Kidney (tissue), 14 donors: ENCODE measurements around the gene ARID5B. TPM values are rescaled to one million over a fixed set of nuclear protein-coding genes. Genes with fewer than 3 reads are reported as not detected.
"Not testable (repeated sequence)": the region's sequence is repeated elsewhere in the genome, so short reads cannot be mapped to it uniquely, and the experiment has no call there.

Experiments used
- DNase-seq, 5 donors: peaks; one replicate each; pipeline ENCODE4 v3.0.0-alpha.2; 2013 to 2020
- FAIRE-seq: peaks from 2 replicates; lab custom pipeline; 2012; peaks lifted over from hg19 to GRCh38; lab: Jason Lieb, UNC
- H3K27ac ChIP-seq, 2 donors: one replicate each; pipeline ENCODE4 v1.7.0; 2013; ENCODE audit warnings: low read depth in 2 of 2, low read length in 2 of 2, inconsistent platforms in 1 of 2
- H3K27me3 ChIP-seq: one replicate; pipeline ENCODE4 v1.7.1; 2013; ENCODE audit warnings: low read length, inconsistent platforms; ENCODE audit not compliant: control insufficient read depth, insufficient read depth
- H3K36me3 ChIP-seq, 3 donors: one replicate each; pipeline versions ENCODE4 v1.7.0 to v1.7.1; 2013; ENCODE audit warnings: low read length in 3 of 3, control low read depth in 1 of 3, inconsistent platforms in 1 of 3; ENCODE audit not compliant: insufficient read depth in 3 of 3, control insufficient read depth in 2 of 3
- H3K4me1 ChIP-seq, 3 donors: one replicate each; pipeline versions ENCODE4 v1.7.0 to v1.7.1; 2013; ENCODE audit warnings: low read length in 3 of 3, inconsistent platforms in 1 of 3, low read depth in 1 of 3; ENCODE audit not compliant: control insufficient read depth in 2 of 3, insufficient read depth in 2 of 3
- H3K4me3 ChIP-seq, 3 donors: one replicate each; pipeline versions ENCODE4 v1.7.0 to v1.8.1; 2013; ENCODE audit warnings: low read length in 3 of 3, control low read depth in 1 of 3, inconsistent platforms in 1 of 3
- H3K9ac ChIP-seq, 3 donors: one replicate each; pipeline versions ENCODE4 v1.7.0 to v1.7.1; 2013; ENCODE audit warnings: low read length in 3 of 3, control low read depth in 1 of 3, inconsistent platforms in 1 of 3
- H3K9me3 ChIP-seq, 3 donors: one replicate each; pipeline versions ENCODE4 v1.7.0 to v1.7.1; 2013; ENCODE audit warnings: low read length in 3 of 3, control low read depth in 1 of 3, inconsistent platforms in 1 of 3; ENCODE audit not compliant: control insufficient read depth in 2 of 3, insufficient read depth in 1 of 3
- intact Hi-C: fragments of 100-400 bp; cut with DNase I; formaldehyde crosslinking; loops from one replicate; pipeline ENCODE4 v1.11.1; 2022
- polyA plus RNA-seq: library from polyadenylated mRNA; stranded (reverse); fragments of 350-450 nt; fragmentation: Illumina TruSeq; extraction: RNeasy Lipid Tissue Mini Kit (QIAGEN cat#74804); gene quantifications from one replicate; pipeline ENCODE4 v1.2.3, GENCODE V29; 2014; ENCODE audit warnings: low read depth, low replicate concordance; ENCODE audit not compliant: insufficient read depth
- total RNA-seq: library from RNA; stranded (reverse); fragmentation: NEBNext Ultra II Directional; extraction: Animal tissue kit (Norgen Biotek cat#: 25700); gene quantifications from one replicate; pipeline ENCODE4 v1.2.1, GENCODE V29; 2021
- TF ChIP-seq, protein P1 (sequence below): IDR thresholded peaks from 3 replicates; pipeline ENCODE4 v1.5.1; 2012; ENCODE audit warnings: mild to moderate bottlenecking, moderate library complexity, borderline replicate concordance; ENCODE audit not compliant: insufficient read depth; ENCODE audit errors: extremely low read depth
- donor health status: control.
- donor health status: control.
- donor health status: control.
- donor health status: control.
- donor health status: control.
- donor health status: DM: yes; HTN: yes; CAD: no.
- donor health status: Normal renal cell carcinoma (clear cell type).

The ARID5B gene
- total and polyA plus RNA-seq, 2 donors from 2014 or later: 8.6 to 77.9 TPM

DNA sequence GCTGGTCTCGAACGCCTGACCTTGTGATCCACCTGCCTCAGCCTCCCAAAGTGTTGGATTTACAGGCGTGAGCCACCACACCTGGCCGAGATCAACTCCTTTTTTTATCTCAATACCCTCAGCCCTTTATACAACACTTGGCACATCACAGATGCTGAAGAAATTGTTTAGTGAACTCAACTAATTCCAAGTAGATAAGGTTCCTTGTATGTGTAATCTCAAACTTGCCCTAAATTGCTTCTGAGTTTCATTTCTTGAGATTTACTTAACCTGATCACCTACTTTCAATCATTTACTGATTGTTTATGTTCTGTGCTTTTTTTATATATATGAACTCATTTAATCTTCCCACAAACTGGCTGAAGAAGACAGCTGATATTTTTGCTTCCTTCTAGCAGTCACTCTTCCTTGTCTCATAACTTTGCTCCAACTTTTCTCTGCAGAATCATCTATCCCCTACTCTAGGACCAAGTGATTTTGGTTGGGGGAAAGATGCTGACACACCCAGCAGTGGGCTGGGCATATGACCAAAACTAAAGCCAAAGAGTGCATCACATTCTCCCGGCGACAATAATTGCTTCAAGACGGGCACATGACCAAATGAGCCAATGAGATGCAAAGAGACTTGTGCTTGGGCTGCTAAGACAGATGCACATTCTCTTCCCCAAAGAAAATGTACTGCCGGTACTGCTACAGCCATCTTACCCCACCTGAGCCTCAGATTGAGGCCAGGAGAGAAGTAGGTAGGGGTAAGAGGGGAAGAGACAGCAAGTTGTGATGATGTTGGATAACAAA, 40.3 kb upstream of the ARID5B start:
- H3K4me3 ChIP-seq: no peak overlapping the region
- H3K9me3 ChIP-seq: no peaks in the 10 kb centered on the region
- FAIRE-seq (no peak), DNase-seq (no peak)
- TF ChIP-seq, protein P1, sequence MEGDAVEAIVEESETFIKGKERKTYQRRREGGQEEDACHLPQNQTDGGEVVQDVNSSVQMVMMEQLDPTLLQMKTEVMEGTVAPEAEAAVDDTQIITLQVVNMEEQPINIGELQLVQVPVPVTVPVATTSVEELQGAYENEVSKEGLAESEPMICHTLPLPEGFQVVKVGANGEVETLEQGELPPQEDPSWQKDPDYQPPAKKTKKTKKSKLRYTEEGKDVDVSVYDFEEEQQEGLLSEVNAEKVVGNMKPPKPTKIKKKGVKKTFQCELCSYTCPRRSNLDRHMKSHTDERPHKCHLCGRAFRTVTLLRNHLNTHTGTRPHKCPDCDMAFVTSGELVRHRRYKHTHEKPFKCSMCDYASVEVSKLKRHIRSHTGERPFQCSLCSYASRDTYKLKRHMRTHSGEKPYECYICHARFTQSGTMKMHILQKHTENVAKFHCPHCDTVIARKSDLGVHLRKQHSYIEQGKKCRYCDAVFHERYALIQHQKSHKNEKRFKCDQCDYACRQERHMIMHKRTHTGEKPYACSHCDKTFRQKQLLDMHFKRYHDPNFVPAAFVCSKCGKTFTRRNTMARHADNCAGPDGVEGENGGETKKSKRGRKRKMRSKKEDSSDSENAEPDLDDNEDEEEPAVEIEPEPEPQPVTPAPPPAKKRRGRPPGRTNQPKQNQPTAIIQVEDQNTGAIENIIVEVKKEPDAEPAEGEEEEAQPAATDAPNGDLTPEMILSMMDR: no peak
- no peak overlapping the region for H3K27ac ChIP-seq
- no peaks in the 10 kb centered on the region for H3K27me3 ChIP-seq
- no peaks in the 10 kb centered on the region for H3K4me1 ChIP-seq
- no peak overlapping the region for H3K9ac ChIP-seq
- H3K36me3 ChIP-seq: no peaks in the 10 kb centered on the region
- intact Hi-C loops: no loop called here

DNA sequence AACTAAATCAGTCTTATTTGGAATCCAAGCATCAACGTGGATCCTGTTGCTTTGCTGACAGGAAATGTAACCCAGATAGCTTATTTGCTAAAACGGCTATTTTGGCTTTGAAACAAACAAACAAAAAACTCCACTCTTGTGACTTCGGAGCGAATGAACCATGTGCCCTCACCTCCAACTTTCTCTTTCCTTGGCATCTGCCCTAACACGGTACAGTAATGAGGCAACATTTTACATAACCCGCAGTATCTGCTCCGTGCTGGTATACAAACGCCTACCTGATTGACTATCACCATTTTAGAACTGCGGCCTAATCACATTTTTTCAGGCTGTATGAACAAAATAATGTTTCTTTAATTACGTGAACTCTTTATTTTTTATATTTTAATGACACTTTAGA, 37.5 kb upstream of the ARID5B start:
- Histone ChIP-seq H3K9me3 (no peaks in the 10 kb centered on the region), H3K4me1 (peaks cover 0 to under 1% (median 0%) of the 10 kb centered on the region in 3 donors), H3K4me3 (no peak overlapping the region), H3K27ac (no peak overlapping the region), H3K9ac (no peak overlapping the region), H3K27me3 (no peaks in the 10 kb centered on the region), H3K36me3 (no peaks in the 10 kb centered on the region)
- DNase-seq (no peak), FAIRE-seq (no peak)
- TF ChIP-seq, protein P1: no peak
- intact Hi-C loops: no loop called here

DNA sequence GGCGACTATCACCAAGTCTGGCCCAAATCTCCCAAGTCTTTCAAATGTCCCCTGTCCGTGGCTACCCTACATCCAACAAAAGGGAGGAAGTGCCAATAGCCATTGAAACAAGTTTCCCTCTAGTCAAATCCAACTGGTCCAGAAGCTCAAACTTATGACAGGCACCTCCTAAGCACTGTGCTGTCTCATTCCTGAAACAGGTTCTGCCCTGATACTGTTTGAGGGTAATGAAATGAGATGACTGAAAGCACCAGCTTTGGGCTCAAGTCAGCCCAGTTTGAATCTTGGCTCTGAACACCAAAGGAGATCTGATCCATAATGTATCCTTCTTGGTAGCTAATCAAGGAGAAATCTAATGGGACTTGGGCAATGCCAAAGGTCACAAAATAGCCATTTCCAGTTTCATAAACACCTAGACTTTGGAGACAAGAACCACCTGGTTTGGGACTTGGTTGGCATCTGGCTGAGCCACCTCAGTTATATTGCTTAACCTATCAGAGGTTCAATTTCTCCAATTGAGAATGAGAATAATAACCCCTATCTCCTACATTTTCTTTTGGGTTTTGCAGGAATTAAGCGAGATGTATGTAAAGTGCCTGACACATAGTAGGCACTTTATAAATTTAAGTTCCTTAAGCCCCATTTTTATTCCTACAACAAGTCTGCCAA, 34.7 kb upstream of the ARID5B start:
- Histone ChIP-seq H3K27me3 (no peaks in the 10 kb centered on the region), H3K9ac (no peak overlapping the region), H3K4me1 (peaks cover 2 to 5% (median 2%) of the 10 kb centered on the region in 3 donors), H3K27ac (no peak overlapping the region), H3K36me3 (no peaks in the 10 kb centered on the region), H3K4me3 (no peak overlapping the region), H3K9me3 (no peaks in the 10 kb centered on the region)
- FAIRE-seq: no peak
- TF ChIP-seq, protein P1: no peak
- DNase-seq: no peak
- intact Hi-C loops: no loop called here

DNA sequence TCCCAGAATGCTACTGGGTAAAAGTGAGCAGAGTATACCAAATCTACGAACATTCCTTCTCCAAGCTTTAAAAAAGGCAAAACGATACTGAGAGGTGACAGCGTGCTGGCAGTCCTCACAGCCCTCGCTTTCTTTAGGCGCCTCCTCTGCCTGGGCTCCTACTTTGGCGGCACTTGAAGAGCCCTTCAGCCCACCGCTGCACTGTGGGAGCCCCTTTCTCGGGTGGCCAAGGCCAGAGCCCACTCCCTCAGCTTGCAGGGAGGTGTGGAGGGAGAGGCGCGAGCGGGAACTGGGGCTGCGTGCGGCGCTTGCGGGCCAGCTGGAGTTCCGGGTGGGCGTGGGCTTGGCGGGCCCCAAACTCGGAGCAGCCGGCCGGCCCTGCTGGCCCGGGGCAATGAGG, 34.1 kb upstream of the ARID5B start:
- FAIRE-seq, H3K9ac ChIP-seq, H3K4me1 ChIP-seq, H3K4me3 ChIP-seq, H3K27ac ChIP-seq, intact Hi-C loops, H3K9me3 ChIP-seq, H3K27me3 ChIP-seq, H3K36me3 ChIP-seq: not testable (repeated sequence)
- DNase-seq: peak in 1 of 5 donors; percentile 21

DNA sequence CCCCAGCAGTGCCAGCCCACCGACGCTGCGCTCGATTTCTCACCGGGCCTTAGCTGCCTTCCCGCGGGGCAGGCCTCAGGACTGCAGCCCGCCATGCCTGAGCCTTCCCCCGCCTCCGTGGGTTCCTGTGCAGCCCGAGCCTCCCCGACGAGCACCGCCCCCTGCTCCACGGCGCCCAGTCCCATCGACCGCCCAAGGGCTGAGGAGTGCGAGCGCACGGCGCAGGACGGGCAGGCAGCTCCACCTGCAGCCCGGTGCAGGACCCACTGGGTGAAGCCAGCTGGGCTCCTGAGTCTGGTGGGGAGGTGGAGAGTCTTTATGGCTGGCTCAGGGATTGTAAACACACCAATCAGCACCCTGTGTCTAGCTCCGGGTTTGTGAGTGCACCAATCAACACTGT, 33.7 kb upstream of the ARID5B start:
- H3K27ac ChIP-seq, FAIRE-seq, intact Hi-C loops: not testable (repeated sequence)

More for the DNA sequence above, 33.7 kb upstream of the ARID5B start:
- not testable (repeated sequence) for H3K9ac ChIP-seq, H3K36me3 ChIP-seq, H3K4me1 ChIP-seq, H3K27me3 ChIP-seq, H3K4me3 ChIP-seq, H3K9me3 ChIP-seq
- peak in 1 of 5 donors; percentile 82 for DNase-seq
